ENCODE measurements around the gene PRPF8.
"Not testable (repeated sequence)": the region's sequence is repeated elsewhere in the genome, so short reads cannot be mapped to it uniquely, and the experiment has no call there.

The PRPF8 gene

GRCh38 chr17:1716076-1716911 is 31.6 kb upstream of the PRPF8 start:
- peak; percentile 100 for DNase-seq

- DNase-seq, result no peak
These were observed 31.1 kb upstream of the PRPF8 start for GRCh38 chr17:1715803-1716075.

DNA sequence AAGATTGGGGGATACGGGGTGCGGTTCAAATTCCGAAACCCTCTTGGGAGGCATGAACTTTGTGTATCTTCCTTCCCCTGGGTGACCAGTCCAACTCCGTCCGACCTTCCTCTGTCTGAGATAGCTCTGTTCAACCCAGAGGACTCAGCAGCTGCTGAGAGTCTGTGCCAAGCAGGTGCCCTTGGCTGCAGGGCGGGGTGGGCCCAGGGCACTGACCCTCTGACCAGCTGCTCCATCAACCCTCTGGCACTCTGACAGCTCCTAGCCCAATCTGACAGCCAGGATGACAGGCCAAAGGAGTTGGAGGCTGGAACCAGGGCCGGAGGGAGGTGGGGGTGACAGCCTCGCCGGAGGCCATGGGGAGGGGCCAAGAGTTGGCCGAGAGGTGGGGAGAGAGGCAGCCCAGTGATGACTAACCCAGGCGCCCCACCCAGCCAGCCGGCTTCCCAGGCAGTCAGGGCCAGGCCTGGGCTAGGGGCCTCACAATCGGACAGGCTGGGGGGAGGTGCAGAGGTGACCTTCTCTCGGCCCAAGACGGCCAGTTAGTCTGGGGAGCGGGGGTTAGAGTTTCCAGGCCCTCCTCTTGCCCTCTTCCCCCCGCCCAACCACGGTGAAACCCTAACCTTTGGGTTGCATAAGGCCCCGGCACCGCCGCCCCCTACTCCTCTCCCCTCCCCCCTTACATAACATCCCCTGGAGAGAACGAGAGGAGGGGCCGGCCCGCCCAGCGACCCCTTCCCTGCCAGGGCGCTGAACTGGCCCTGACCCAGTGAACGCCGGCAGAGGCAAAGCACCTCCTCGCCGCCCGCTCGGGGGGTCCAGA is 30.5 kb upstream of the PRPF8 start:
- peak; percentile 35 to 69 for DNase-seq

DNA sequence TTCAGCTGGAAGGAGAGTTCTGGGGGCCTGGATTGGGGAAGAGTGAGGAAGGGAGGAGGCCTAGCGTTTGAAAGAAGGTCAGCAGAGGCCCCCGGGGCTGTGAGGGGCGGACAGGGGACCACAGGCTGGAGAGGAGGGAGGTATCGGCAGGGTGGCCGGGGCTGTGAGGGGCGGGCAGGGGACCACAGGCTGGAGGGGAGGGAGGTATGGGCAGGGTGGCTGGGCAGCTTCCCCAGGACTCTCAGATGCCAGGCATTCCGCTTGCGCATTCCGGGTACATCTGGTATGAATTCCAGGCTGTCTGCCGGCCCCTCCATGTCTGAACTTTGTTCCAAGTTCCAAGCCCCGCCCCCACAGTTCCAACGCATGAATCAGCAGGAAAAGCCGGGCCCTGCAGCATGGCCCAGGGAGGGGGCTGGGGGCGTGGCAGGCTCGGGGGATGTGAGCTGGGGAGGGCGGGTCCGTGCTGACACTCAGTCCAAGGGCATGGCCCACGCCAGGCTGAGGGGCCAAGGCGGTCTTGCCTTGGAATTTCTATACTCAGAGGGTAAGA is 29.8 kb upstream of the PRPF8 start:
- peak; percentile 59 to 92 for DNase-seq

DNA sequence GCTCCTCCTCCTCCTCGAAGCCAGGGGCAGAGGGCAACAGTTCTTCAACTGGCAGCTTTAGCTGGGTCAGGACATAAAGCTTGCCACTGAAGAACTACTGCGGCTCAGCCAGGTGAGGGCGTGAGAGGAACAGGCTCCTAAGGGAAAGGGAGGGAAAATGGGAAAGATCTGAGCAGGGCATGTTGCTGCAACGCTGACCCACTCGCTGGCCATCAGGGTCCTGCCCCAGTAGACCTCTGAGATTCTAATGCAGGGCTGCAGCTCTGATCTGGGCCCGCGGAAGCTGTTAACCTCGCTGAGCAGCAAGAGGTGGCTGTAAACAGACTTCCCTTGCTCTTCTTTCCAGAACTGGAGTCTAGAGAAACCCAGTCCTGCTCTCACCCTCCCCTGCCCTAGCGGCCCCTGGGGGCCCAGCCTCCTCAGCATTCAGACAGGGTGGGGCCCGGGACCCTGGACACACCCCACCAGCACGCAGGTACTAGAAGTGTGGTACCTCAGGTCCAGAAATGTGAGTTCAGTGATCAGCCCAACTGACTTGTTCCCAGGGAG is 29.3 kb upstream of the PRPF8 start:
- DNase-seq, result peak; percentile 47 to 85

- no peak for DNase-seq
These were observed 28.7 kb upstream of the PRPF8 start for GRCh38 chr17:1713160-1713877.

GRCh38 chr17:1712271-1712670 is 27.6 kb upstream of the PRPF8 start:
- no peak for DNase-seq

- DNase-seq, result no peak
These were observed 27.1 kb upstream of the PRPF8 start for GRCh38 chr17:1711804-1712203.

DNA sequence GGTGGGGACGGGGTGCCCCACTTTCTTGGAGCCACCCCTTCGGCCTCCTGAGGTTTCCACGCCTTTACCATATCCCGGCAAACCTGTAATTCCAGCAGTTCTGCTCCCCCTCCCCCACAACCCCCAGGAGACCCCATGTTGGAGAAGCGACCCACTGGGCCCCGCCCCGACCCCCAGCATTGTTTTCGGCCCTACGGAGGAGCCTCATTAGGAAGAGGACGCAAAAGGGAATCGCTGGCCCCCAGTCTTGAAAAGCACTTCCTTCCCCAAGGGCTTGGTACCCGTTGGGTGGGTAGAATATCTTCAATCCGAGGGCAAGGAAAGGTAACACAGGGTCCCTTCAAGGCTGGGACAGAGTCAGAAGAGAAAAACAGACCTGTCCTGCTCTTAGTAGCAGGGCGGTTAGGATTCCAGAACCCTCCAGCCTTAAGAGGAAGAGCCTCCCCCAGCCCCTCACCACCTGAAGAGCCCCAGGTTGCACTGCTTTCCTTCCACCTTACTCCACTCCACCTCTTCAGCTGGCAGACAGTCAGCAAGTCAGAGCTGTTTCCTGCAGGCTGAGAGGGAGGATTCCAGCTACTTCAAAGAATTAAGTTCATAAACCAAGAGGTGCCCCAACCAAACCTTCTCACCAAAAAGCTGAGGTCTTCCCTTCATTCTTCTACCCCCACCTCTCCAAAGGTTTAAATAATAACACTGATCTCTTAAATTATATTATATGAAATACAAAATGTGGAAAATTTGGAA is 26.3 kb upstream of the PRPF8 start:
- DNase-seq, result no peak

GRCh38 chr17:1709971-1710806 is 25.5 kb upstream of the PRPF8 start, which contains the start of gene TLCD2:
TLCD2 (minus strand) TSS chr17:1710377; CDS start chr17:1710242, 135 bp downstream.
- DNase-seq, result peak in 1 of 2 experiments; percentile 42

DNA sequence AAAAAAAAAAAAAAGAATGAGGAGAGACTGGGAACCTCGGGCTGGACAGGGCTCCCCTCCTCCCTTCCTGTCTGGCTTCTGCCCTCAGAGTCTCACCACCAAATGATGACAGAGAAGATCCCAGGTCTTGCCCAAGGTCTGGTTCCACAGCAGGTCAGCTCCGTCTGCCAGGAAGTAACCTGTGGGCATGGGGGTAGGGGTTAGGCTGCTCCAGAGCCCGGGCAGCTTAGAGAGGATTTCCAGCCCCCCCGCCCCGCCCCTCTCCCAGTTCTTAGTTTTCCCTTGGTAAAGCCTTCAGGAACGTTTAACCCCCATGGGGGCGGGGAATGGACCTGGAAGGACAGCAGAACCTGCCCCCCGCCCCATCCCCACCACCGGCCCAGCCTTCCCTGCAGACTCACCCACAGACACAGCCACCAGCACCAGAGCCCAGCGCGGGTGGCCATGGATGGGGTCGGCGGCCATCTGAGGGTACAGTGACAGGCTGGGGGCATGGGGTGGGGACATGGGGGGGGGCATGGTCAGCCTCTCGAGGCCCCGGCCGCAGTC is 24.8 kb upstream of the PRPF8 start:
- no peak for DNase-seq

DNA sequence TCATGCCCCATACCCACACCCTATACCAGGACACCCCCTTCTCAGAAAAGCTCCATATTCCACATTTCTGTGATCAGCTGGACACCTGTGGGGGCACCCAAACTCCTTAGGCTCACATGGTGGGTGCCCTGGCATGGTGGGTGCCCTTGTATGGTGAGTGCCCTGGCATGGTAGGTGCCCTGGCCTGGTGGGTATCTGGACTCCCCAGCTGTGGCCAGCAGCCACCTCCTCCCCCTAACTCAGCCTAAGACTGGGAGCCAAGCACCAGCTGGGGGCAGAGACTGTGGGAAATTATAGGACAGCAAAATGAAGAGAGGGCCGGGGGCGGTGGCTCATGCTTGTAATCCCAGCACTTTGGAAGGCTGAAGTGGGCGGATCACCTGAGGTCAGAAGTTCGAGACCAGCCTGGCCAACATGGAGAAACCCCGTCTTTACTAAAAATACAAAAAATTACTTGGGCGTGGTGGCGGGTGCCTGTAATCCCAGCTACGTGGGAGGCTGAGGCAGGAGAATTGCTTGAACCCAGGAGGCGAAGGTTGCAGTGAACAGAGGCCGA is 24.2 kb upstream of the PRPF8 start:
- not testable (repeated sequence) for DNase-seq

- no peak for DNase-seq
These were observed 22.4 kb upstream of the PRPF8 start for GRCh38 chr17:1707107-1707506.

GRCh38 chr17:1705004-1705403 is 20.3 kb upstream of the PRPF8 start:
- DNase-seq, result no peak

- DNase-seq, result no peak
These were observed 18.4 kb upstream of the PRPF8 start for GRCh38 chr17:1703063-1703462.

- peak in 1 of 2 experiments; percentile 26 for DNase-seq
These were observed 15.2 kb upstream of the PRPF8 start for GRCh38 chr17:1699891-1700290.

- no peak for DNase-seq
These were observed 13.0 kb upstream of the PRPF8 start for GRCh38 chr17:1697681-1698080.

GRCh38 chr17:1695365-1695764 is 10.7 kb upstream of the PRPF8 start:
- DNase-seq, result no peak

DNA sequence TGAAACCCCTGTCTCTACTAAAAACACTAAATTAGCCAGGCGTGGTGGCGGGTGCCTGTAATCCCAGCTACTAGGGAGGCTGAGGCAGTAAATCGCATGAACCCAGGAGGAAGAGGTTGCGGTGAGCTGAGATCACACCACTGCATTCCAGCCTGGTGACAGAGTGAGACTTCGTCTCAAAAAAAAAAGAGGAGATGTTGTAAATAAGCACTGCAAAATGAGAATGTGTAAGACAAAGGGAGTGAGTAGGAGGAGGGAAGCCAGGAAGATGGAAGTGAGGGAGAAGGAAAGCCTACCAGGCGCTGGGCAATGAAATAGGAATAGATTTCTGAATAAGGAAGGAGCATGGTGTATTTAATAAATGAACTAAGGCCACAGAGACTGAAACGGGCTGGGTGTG is 8.7 kb upstream of the PRPF8 start:
- DNase-seq, result no peak

- no peak for DNase-seq
These were observed 6.0 kb upstream of the PRPF8 start for GRCh38 chr17:1690544-1691221.

Measured in SHP77 (cell line).